ENCODE data around the gene RRP1B. TPM values are rescaled to one million over a fixed set of nuclear protein-coding genes. Genes with fewer than 3 reads are reported as not detected.
A peak's percentile ranks its signal among the peaks of the same experiment; 100 is the strongest.

RRP1B gene
- total RNA-seq, 1 experiment from 2014 or later: 26.3 TPM

- CTCF ChIA-PET: interaction anchor here (0.7 to 1.0 kb wide), 2 partner anchors 10 to 83 kb away, joined by 3 to 5 read pairs; no protein-coding TSS in a partner anchor
- intact Hi-C loops (cut with micrococcal nuclease; ENCODE audit: unreplicated experiment): loop anchor here (2.0 to 5.0 kb wide), 3 partner anchors 40 to 71 kb away; partner anchors contain the start of genes HSF2BP, RRP1 and RRP1B
- peaks cover 88% of the 10 kb centered on the region for H3K79me2 ChIP-seq (ENCODE audit: low read depth)
These were observed 69.4 kb downstream of the RRP1B start for GRCh38 chr21:43728467-43729390.

GRCh38 chr21:43731476-43731875 lies 72.1 kb downstream of the RRP1B start:
- no peak overlapping the region for H3K4me3 ChIP-seq
- H3K27me3 ChIP-seq (ENCODE audit: insufficient read depth, low read depth): no peaks in the 10 kb centered on the region
- H3K9me2 ChIP-seq (ENCODE audit: insufficient read depth): no peaks in the 10 kb centered on the region
- peaks cover 18% of the 10 kb centered on the region for H3F3A ChIP-seq (ENCODE audit: insufficient read depth, low read depth)
- TF ChIP-seq EZH2 (IDR thresholded peaks at IDR 0.05; ENCODE audit: low read depth): no peak
- TF ChIP-seq CTCF (conservative IDR thresholded peaks at IDR 0.05): no peak
- H3K4me2 ChIP-seq: no peak overlapping the region
- intact Hi-C loops (cut with micrococcal nuclease; ENCODE audit: unreplicated experiment): no loop called here
- H3K27ac ChIP-seq: no peak overlapping the region
- ChIA-PET POLR2A (ENCODE audit: unreplicated experiment) (no interaction called here), CTCF (no interaction called here)
- no peaks in the 10 kb centered on the region for H3K36me3 ChIP-seq (ENCODE audit: low read depth)
- peaks cover 92% of the 10 kb centered on the region for H3K79me2 ChIP-seq (ENCODE audit: low read depth)
- DNase-seq: no peak
- no TSS peak for BruUV-seq (replicated peaks)
- H4K20me1 ChIP-seq (ENCODE audit: insufficient read depth): peaks cover 47% of the 10 kb centered on the region
- no peak overlapping the region for H2AFZ ChIP-seq
- no peaks in the 10 kb centered on the region for H3K9me3 ChIP-seq (ENCODE audit: insufficient read depth, low read depth)
- peaks cover 29% of the 10 kb centered on the region for H3K4me1 ChIP-seq (replicated peaks; ENCODE audit: insufficient read depth)

More at GRCh38 chr21:43728467-43729390, 69.4 kb downstream of the RRP1B start:
- peaks cover 42% of the 10 kb centered on the region for H3F3A ChIP-seq (ENCODE audit: insufficient read depth, low read depth)
- BruUV-seq (replicated peaks): no TSS peak
- TF ChIP-seq CTCF (conservative IDR thresholded peaks at IDR 0.05) (no peak), EZH2 (IDR thresholded peaks at IDR 0.05; ENCODE audit: low read depth) (no peak)
- peaks cover 56% of the 10 kb centered on the region for H3K4me1 ChIP-seq (replicated peaks; ENCODE audit: insufficient read depth)
- peak overlapping the region; percentile 75 for H3K4me2 ChIP-seq
- H3K4me3 ChIP-seq: peak overlapping the region; percentile 44; the same call in 1 of the 2 replicates
- POLR2A ChIA-PET (ENCODE audit: unreplicated experiment): interaction anchor here (0.6 kb wide), 1 partner anchor 1188 kb away, joined by 6 read pairs; no protein-coding TSS in a partner anchor
- DNase-seq: peak; percentile 78 to 87
- H3K9me3 ChIP-seq (ENCODE audit: insufficient read depth, low read depth): no peaks in the 10 kb centered on the region
- H3K27ac ChIP-seq: peak overlapping the region; percentile 80
- H3K36me3 ChIP-seq (ENCODE audit: low read depth): no peaks in the 10 kb centered on the region
- H4K20me1 ChIP-seq (ENCODE audit: insufficient read depth): peaks cover 46% of the 10 kb centered on the region
- H3K9me2 ChIP-seq (ENCODE audit: insufficient read depth): no peaks in the 10 kb centered on the region
- H2AFZ ChIP-seq: no peak overlapping the region
- H3K27me3 ChIP-seq (ENCODE audit: insufficient read depth, low read depth): no peaks in the 10 kb centered on the region

- Histone ChIP-seq H3F3A (ENCODE audit: insufficient read depth, low read depth) (peaks cover 12% of the 10 kb centered on the region), H3K4me1 (replicated peaks; ENCODE audit: insufficient read depth) (peaks cover 23% of the 10 kb centered on the region), H3K4me2 (no peak overlapping the region), H3K9me3 (ENCODE audit: insufficient read depth, low read depth) (no peaks in the 10 kb centered on the region), H4K20me1 (ENCODE audit: insufficient read depth) (peaks cover 46% of the 10 kb centered on the region), H3K4me3 (no peak overlapping the region), H3K27me3 (ENCODE audit: insufficient read depth, low read depth) (no peaks in the 10 kb centered on the region), H3K79me2 (ENCODE audit: low read depth) (peaks cover 86% of the 10 kb centered on the region), H2AFZ (no peak overlapping the region), H3K27ac (no peak overlapping the region), H3K9me2 (ENCODE audit: insufficient read depth) (no peaks in the 10 kb centered on the region), H3K36me3 (ENCODE audit: low read depth) (no peaks in the 10 kb centered on the region)
- BruUV-seq (replicated peaks): no TSS peak
- ChIA-PET CTCF (no interaction called here), POLR2A (ENCODE audit: unreplicated experiment) (interaction anchor here (0.6 kb wide), 1 partner anchor 86 kb away, joined by 5 read pairs; no protein-coding TSS in a partner anchor)
- no peak for DNase-seq
- TF ChIP-seq EZH2 (IDR thresholded peaks at IDR 0.05; ENCODE audit: low read depth) (no peak), CTCF (conservative IDR thresholded peaks at IDR 0.05) (no peak)
- intact Hi-C loops (cut with micrococcal nuclease; ENCODE audit: unreplicated experiment): no loop called here
These were observed 72.7 kb downstream of the RRP1B start for GRCh38 chr21:43731891-43732711.
